AG08396 (cell line): Measurements from ENCODE around the gene B4GALNT4.
"Not testable (repeated sequence)": the region's sequence is repeated elsewhere in the genome, so short reads cannot be mapped to it uniquely, and the experiment has no call there.

ENCODE experiments used
- DNase-seq: peaks from one replicate; pipeline ENCODE4 v3.0.0; 2012; ENCODE audit warnings: low spot score, mixed read lengths

Gene B4GALNT4

DNA sequence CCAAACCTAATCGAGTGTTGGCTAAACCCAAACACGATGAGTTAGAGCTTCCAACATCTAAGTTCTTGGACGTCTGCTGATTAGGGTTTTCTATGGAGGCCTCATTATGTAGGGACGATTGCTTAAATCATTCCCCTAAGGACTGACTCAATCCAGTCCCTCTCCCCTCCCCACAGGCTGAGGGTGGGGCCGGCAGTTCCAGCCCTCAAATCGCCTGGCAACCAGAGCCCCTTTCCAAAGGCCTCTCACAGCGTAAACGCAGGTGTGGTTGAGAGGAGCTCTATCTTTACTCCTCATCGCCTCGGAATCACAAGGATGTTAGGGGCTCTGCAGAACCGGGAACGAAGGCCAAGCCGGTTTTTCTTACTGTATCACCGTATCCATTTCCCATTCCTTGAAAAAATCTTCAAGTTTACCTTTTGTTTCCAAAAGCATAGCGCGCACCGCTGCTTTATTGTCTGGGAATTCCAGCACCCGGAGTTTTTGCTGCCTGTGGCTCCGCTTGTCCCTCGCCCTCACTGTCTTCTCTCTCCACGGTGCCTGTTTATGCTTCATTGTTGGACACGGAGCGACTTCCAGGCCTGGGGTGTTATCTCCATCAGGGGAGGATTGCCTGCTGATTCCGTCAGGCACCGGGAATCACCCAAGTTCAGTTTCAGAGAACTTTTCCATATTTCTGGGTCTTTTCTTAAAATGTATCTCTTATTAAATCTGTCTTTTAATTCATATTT lies 34.9 kb upstream of the B4GALNT4 start:
- DNase-seq: no peak

- DNase-seq: no peak
Measured at GRCh38 chr11:335779-336658, 33.3 kb upstream of the B4GALNT4 start.

DNA sequence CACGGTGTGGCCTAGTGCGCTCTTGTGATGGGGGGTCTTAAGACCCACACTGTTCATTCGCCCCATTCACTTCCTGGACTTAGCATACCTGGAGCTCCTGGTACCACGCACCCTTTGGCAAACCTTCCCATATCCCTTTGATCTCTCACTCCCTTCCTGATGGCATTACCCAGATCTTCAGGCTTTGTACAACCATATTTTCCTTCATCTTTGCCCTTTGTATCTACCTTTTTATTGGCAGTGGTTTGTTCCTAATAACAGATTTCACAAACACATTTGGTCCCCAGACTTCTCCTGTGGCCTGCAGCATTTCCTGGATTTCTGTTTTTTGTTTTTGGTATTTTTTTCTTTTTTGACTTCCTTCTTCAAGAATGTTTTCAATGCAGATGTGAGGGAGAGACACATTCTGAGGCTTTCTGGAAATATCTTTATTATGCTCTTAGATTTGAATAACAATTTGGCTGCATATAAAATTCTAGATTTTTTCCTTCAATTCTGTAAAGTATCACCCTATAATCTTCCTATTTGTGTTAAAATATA lies 32.6 kb upstream of the B4GALNT4 start:
- no peak for DNase-seq

DNA sequence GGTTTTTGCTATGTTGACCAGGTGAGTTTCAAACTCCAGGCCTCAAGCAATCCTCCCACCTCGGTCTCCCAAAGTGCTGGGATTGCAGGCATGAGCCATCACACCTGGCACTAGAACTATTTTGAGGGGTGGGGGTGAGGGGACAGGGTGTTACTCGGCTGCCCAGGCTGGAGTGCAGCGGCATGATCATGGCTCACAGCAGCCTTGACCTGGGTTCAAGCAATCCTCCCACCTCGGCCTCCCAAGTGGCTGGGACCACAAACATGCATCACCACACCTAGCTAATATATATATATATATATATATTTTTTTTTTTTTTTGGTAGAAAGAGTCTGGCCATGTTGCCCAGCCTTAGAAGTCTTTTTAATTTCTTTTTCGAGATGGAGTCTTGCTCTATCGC lies 31.6 kb upstream of the B4GALNT4 start:
- DNase-seq: no peak

DNA sequence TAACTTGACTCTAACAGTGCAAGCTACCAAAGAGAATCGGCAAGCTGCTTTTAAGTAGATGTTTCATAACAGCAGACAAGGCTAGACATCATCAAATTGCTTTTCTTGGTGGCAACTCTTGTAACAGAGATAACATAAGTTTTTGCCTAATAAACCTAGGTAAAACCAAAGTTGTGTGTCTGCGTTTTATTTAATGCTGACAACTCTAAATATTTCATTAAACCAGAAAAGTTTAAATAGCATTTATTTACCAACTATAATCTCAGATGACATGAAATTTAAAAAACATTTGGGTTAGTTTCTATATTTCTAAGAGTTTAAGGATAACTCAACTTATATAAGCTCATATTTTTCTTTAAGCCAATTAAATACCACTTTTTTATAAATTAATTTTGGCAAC lies 29.3 kb upstream of the B4GALNT4 start:
- no peak for DNase-seq

- no peak for DNase-seq
Measured at GRCh38 chr11:340539-341512, 28.5 kb upstream of the B4GALNT4 start.

DNA sequence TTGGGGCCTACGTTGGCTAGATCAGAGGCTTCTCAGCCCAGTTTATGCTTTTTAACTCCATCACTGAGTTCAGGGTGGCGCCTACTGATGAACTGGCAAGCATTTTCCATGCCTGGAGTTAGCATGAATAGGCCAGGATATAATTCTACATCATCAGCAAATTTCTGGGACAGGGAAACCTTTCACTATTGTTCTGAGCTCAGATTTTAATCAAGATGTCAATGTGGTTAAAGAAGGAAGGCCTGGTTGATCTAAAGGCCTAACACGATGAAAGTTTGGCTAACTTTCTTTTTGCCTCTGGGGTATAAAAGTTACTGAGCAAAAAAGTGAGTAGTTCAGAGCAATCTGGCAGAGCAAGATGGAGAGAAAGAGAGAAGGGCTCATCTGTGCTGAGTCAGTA lies 27.0 kb upstream of the B4GALNT4 start:
- no peak for DNase-seq

DNA sequence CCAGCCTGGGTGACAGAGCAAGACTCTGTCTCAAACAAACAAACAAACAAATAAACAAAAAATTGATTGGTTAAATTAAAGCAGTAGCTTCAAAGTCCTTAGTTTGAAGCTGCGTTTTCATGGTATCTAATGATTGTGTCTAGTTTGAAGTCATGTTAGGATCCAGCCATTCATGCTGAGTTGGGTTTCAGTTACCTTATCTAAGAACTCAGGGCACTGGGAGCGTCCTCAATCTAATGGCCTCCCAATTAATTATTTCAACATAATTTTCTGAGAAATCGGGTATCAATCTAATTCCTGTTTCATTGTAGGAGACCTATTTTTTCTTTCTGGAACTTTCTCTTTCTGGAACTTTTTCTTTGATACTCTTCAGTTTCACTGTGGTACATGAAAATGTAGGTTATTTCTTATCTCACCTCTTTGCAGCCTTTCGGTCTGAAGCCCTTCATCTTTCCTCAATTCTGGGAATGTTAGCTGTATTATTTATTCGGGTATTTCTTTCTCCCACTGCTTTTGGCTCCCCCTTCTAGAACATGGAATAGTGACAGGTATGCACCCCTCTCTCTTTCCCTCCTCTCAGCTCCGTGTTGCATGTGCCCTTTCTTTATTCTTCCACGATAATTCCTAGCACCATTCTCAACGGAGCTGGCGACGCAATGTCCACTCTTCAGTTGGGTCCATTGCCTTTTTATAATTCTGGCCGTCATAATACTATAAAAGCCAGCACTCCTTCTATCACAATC lies 24.3 kb upstream of the B4GALNT4 start:
- DNase-seq: no peak

- no peak for DNase-seq
Measured at GRCh38 chr11:346529-346928, 22.8 kb upstream of the B4GALNT4 start.

DNA sequence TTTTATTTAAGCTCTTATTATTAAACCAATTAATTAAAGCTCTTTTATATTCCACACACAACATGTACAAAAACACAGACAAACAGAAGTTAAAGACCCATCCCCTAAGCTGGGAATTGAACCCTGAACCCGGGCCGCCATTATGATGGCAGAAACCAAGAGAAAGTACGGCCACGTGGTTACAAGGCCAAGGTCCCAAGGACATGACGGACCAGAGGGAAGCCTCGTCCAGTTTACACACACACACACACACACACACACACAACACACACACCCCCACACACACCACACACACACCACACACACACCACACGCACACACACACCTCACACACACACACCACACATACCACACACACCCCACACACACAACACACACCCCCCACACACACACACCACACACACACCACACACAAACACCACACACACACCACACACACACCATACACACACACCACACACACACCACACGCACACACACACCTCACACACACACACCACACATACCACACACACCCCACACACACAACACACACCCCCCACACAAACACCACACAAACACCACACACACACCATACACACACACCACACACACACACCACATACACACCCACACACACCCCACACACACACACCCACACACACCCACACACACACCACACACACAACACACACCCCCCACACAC lies 19.9 kb upstream of the B4GALNT4 start:
- DNase-seq: not testable (repeated sequence)

DNA sequence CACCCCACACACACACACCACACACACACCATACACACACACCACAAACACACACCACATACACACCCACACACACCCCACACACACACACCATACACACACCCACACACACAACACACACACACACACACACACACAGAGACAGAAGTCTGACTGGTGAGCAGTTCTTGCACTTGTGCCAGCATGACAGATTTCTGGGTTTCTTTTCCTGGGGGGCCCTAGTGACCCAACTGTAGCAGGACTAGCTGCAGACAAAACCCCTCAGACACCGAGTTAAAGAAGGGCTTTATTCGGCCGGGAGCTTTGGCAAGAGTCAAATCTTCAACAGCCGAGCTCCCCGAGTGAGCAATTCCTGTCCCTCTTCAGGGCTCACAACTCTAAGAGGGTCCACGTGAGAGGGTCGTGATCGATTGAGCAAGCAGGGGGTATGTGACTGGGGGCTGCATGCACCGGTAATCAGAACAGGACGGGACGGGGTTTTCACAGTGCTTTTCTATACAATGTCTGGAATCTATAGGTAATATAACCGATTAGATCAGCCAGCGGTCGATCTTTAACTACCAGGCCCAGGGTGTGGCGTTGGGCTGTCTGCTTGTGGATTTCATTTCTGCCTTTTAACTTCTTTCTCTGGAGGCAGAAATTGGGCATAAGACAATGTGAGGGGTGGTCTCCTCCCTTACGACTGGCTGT lies 19.1 kb upstream of the B4GALNT4 start:
- not testable (repeated sequence) for DNase-seq

DNA sequence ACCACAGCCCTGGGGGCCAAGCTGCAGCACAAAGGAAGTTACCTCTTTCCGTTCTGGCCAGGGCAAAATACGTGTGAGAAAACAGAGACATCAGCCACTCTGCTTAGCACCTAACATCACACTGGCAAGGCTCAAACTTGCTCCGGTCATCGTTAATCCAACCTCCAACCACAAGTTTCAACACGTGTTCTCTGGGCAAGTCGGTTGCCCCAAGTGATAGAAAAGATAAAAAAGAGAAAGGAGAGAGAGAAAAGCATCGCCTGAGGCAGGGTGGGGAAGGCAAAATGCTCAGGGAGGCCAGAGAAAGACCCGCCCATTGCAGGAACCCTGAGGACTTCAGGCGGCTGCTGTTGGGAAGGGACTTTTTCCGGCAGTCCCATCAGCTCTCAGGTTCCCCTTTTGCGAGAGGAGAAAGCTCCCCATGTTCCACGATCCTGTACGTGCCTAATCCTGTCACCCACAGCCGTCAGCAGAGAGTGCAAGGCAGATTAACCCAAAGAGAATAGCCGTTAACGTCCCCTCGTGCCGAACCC lies 18.5 kb upstream of the B4GALNT4 start:
- DNase-seq: no peak

DNA sequence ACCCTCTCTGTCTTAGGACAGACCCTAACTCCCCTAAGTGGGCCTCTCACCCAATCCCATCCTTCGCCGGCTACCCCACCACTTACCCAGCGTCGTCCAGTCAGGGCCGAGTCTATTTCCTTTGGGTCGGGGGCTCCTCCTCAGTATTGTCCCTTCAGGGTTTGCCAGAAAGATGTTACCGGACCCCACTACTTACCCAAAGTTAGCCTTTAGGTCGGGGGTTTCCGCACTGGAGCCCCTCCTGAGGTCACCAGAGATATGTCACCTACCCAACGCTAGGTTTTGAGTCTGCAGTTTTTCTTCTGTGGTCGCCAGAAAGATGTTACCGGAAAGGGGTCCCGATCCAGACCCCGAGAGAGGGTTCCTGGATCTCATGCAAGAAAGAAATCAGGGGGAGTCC lies 17.9 kb upstream of the B4GALNT4 start:
- DNase-seq: no peak

- DNase-seq: no peak
Measured at GRCh38 chr11:352456-353031, 16.8 kb upstream of the B4GALNT4 start.

GRCh38 chr11:353179-353873 lies 16.0 kb upstream of the B4GALNT4 start:
- peak; percentile 82 for DNase-seq

DNA sequence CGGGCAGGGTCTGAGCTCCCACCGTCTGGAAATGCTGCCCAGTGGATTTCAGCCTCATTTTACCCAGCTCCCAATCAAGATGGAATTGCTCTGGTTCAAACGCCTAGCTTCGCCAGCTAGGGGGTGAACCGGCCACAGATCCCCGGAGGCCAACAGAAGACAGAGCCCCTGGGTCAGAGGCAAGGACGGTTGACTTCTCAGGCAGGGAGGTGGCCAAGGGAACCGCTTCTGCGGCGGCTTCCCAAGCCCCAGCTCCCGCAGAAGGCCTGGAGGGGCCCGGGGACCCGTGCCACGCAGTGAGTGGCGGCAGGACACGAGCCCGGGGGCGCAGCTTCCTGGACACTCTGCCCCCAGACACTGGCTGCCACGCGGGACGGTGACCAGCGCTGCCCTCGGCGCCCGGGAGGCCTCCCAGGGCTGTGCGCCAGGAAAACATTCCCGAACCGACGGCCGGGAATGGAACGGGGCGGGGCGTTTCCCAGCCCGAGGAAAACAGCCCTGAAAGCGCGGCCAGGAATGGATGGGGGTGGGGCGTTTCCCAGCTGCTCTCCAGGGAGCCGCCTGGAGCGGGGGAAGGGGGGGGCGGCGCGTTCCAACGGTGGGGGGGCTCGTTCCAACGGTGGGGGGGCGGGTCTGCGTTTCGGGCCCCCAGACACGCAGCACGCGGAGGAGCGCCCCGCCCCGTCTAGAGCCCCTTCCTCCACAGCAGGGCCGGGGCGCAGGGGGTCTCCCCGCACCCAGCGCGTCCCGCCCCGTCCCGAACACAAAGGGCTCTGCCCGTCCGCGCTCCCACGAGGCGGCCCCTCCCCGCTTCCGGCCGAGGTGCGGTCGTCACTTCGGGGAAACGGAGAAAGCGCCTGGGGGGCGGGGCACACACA lies 13.5 kb upstream of the B4GALNT4 start:
- DNase-seq: peak; percentile 96

DNA sequence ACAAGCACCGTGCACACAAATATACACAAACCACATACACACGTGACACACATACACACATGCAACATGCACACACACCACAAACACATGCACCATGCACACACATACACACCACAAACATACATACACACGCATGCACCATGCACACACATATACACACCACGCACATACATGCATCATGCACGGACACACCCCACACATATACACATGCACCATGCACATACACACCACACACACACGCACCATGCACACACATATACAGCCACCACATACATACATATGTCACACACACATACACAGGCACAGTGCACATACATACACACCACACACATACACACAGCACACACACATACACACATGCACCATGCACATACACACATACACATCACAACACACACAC lies 12.7 kb upstream of the B4GALNT4 start:
- no peak for DNase-seq

DNA sequence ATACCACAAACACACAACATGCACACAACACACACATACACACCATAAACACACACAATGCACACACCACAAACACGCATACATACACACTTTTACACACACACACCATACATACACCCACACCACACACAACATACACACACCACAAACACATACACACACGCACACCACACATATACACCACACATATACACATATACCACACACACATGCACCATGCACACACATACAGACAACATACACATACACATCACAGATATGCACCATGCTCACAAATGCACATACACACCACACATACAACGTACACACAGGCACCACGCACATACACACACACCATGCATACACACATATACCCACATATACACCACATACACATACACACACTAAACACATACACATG lies 11.7 kb upstream of the B4GALNT4 start:
- DNase-seq: no peak
